Mesodermal cell (in vitro differentiated cells): ENCODE measurements around the gene AZGP1. TPM values are rescaled to one million over a fixed set of nuclear protein-coding genes. Genes with fewer than 3 reads are reported as not detected.
A peak's percentile ranks its signal among the peaks of the same experiment; 100 is the strongest.

Source experiments
- H3K27ac ChIP-seq: 2 replicates; pipeline ENCODE4 v1.7.0; 2013; ENCODE audit warnings: mild to moderate bottlenecking, low read depth, low read length, moderate library complexity; ENCODE audit not compliant: severe bottlenecking
- H3K36me3 ChIP-seq: 2 replicates; pipeline ENCODE4 v1.7.1; 2013; ENCODE audit warnings: mild to moderate bottlenecking, low read length, moderate library complexity; ENCODE audit not compliant: control insufficient read depth, insufficient read depth
- H3K4me1 ChIP-seq: one replicate; pipeline ENCODE4 v1.7.1; 2013; ENCODE audit warnings: mild to moderate bottlenecking, low read length; ENCODE audit not compliant: insufficient read depth, control insufficient read depth, poor library complexity, severe bottlenecking
- H3K4me3 ChIP-seq: 2 replicates; pipeline ENCODE4 v1.7.0; 2013; ENCODE audit warnings: low read length, control low read depth, mild to moderate bottlenecking; ENCODE audit not compliant: insufficient read depth, poor library complexity, severe bottlenecking; ENCODE audit errors: extremely low read depth
- H3K9me3 ChIP-seq: 2 replicates; pipeline ENCODE4 v1.7.1; 2013; ENCODE audit warnings: mild to moderate bottlenecking, low read length, moderate library complexity; ENCODE audit not compliant: control insufficient read depth
- WGBS, 2 experiments: methylation state at CpG; one replicate each; pipeline ENCODE4 v1.1.5; 2013; ENCODE audit warnings: missing lambda C conversion rate in 2 of 2; ENCODE audit not compliant: insufficient coverage in 2 of 2; 5-methylcytosine and 5-hydroxymethylcytosine counted together
- polyA plus RNA-seq, 2 experiments: library from polyadenylated mRNA; stranded (reverse); fragments of 50-300 nt; gene quantifications; one replicate each; pipeline ENCODE4 v1.2.3, GENCODE V29; 2013

AZGP1 gene
- not detected for polyA plus RNA-seq (2013, experiment 1 of 2)
- polyA plus RNA-seq (2013, experiment 2 of 2): not detected

- no peaks in the 10 kb centered on the region for H3K36me3 ChIP-seq
- 64 to 86% methylated on average over 2 to 5 of the region's 5 CpGs for WGBS, 2 experiments
- no peaks in the 10 kb centered on the region for H3K9me3 ChIP-seq
- no peak within 1 kb of the TSS for H3K27ac ChIP-seq
- no peak within 1 kb of the TSS for H3K4me3 ChIP-seq
- no peaks in the 10 kb centered on the region for H3K4me1 ChIP-seq
These were observed at the start of gene AZGP1 for GRCh38 chr7:99975782-99976521. TSS of gene AZGP1 (minus strand) at chr7:99976031. CDS start at chr7:99976020, 11 bp downstream.

- Histone ChIP-seq H3K27ac (no peak overlapping the region), H3K4me3 (no peak overlapping the region), H3K9me3 (no peaks in the 10 kb centered on the region), H3K4me1 (no peaks in the 10 kb centered on the region), H3K36me3 (peaks cover 79% of the 10 kb centered on the region)
- 96 to 99% methylated on average over 10 of the region's 12 CpGs for WGBS, 2 experiments
These were observed 48.3 kb upstream of the AZGP1 start for GRCh38 chr7:100024020-100024619.

GRCh38 chr7:100023526-100023925, 47.7 kb upstream of the AZGP1 start:
- 96 to 100% methylated on average over 11 to 12 of the region's 12 CpGs for WGBS, 2 experiments
- no peaks in the 10 kb centered on the region for H3K4me1 ChIP-seq
- H3K27ac ChIP-seq: no peak overlapping the region
- H3K36me3 ChIP-seq: peaks cover 84% of the 10 kb centered on the region
- no peaks in the 10 kb centered on the region for H3K9me3 ChIP-seq
- no peak overlapping the region for H3K4me3 ChIP-seq

GRCh38 chr7:100022621-100023020, 46.8 kb upstream of the AZGP1 start:
- H3K36me3 ChIP-seq: peaks cover 83% of the 10 kb centered on the region
- no peak overlapping the region for H3K27ac ChIP-seq
- H3K4me3 ChIP-seq: no peak overlapping the region
- WGBS, 2 experiments: 83 to 87% methylated on average over 4 of the region's 5 CpGs
- H3K9me3 ChIP-seq: no peaks in the 10 kb centered on the region
- H3K4me1 ChIP-seq: no peaks in the 10 kb centered on the region

GRCh38 chr7:100021297-100021696, 45.5 kb upstream of the AZGP1 start:
- Histone ChIP-seq H3K9me3 (no peaks in the 10 kb centered on the region), H3K27ac (no peak overlapping the region), H3K4me3 (no peak overlapping the region), H3K36me3 (peaks cover 76% of the 10 kb centered on the region), H3K4me1 (no peaks in the 10 kb centered on the region)
- WGBS, 2 experiments: 90 to 96% methylated on average over 2 to 3 of the region's 3 CpGs

GRCh38 chr7:100019908-100020307, 44.1 kb upstream of the AZGP1 start:
- H3K4me3 ChIP-seq: no peak overlapping the region
- peaks cover 62% of the 10 kb centered on the region for H3K36me3 ChIP-seq
- no peak overlapping the region for H3K27ac ChIP-seq
- WGBS, 2 experiments: 97 to 98% methylated on average over 7 of the region's 7 CpGs
- no peaks in the 10 kb centered on the region for H3K9me3 ChIP-seq
- H3K4me1 ChIP-seq: peaks cover 2% of the 10 kb centered on the region

GRCh38 chr7:100017875-100018274, 42.0 kb upstream of the AZGP1 start:
- 100% methylated on average over 2 to 4 of the region's 5 CpGs for WGBS, 2 experiments
- Histone ChIP-seq H3K27ac (no peak overlapping the region), H3K36me3 (peaks cover 44% of the 10 kb centered on the region), H3K4me1 (peaks cover 2% of the 10 kb centered on the region), H3K9me3 (no peaks in the 10 kb centered on the region), H3K4me3 (no peak overlapping the region)

GRCh38 chr7:100017300-100017699, 41.5 kb upstream of the AZGP1 start:
- Histone ChIP-seq H3K4me3 (no peak overlapping the region), H3K4me1 (peaks cover 2% of the 10 kb centered on the region), H3K36me3 (peaks cover 38% of the 10 kb centered on the region), H3K9me3 (no peaks in the 10 kb centered on the region), H3K27ac (no peak overlapping the region)
- 95% methylated on average over 10 of the region's 11 CpGs for WGBS, 2 experiments

GRCh38 chr7:100016215-100016901, 40.5 kb upstream of the AZGP1 start:
- 65 to 100% methylated on average over 1 to 5 of the region's 11 CpGs for WGBS, 2 experiments
- H3K36me3 ChIP-seq: peaks cover 28% of the 10 kb centered on the region
- peak overlapping the region; percentile 97 for H3K4me3 ChIP-seq
- peaks cover 2% of the 10 kb centered on the region for H3K4me1 ChIP-seq
- H3K9me3 ChIP-seq: no peaks in the 10 kb centered on the region
- peak overlapping the region; percentile 93 for H3K27ac ChIP-seq

GRCh38 chr7:100015232-100016214, 39.7 kb upstream of the AZGP1 start, which contains the start of gene ZKSCAN1:
TSS of gene ZKSCAN1 (plus strand) at chr7:100015596. CDS start at chr7:100023507, 7,911 bp downstream.
- WGBS, 2 experiments: 1% methylated on average over 45 to 53 of the region's 70 CpGs
- Histone ChIP-seq H3K36me3 (peaks cover 27% of the 10 kb centered on the region), H3K4me3 (peak within 1 kb of the TSS; percentile 97), H3K27ac (peak within 1 kb of the TSS; percentile 93), H3K4me1 (peaks cover 2% of the 10 kb centered on the region), H3K9me3 (no peaks in the 10 kb centered on the region)
